ENCODE measurements around the gene TMEM97. TPM values are rescaled to one million over a fixed set of nuclear protein-coding genes. Genes with fewer than 3 reads are reported as not detected.
A peak's percentile ranks its signal among the peaks of the same experiment; 100 is the strongest.
"Not testable (repeated sequence)": the region's sequence is repeated elsewhere in the genome, so short reads cannot be mapped to it uniquely, and the experiment has no call there.

The TMEM97 gene
- total RNA-seq, 2 donors from 2014 or later: 72.1 to 80.7 TPM

GRCh38 chr17:28290703-28291102 lies 28.3 kb upstream of the TMEM97 start:
- 79 to 92% methylated on average over 1 to 2 of the region's 2 CpGs for WGBS, 2 experiments (ENCODE audit: insufficient coverage in 1 of 2, insufficient read length in 1 of 2)
- Mint-ChIP-seq H3K27ac (no peak overlapping the region), H3K27me3 (ENCODE audit: insufficient read depth) (peaks cover 4% of the 10 kb centered on the region)

GRCh38 chr17:28291780-28292330 lies 27.1 kb upstream of the TMEM97 start:
- Histone ChIP-seq H3K4me1 (ENCODE audit: control insufficient read depth, insufficient read depth, low read length) (no peaks in the 10 kb centered on the region), H3K9me3 (ENCODE audit: control insufficient read depth, low read length) (no peaks in the 10 kb centered on the region), H3K36me3 (ENCODE audit: control insufficient read depth, insufficient read depth, low read length) (no peaks in the 10 kb centered on the region), H3K4me3 (ENCODE audit: low read length) (no peak overlapping the region), H3K27ac (ENCODE audit: low read depth, low read length) (no peak overlapping the region), H3K27me3 (ENCODE audit: control insufficient read depth, insufficient read depth, low read length, poor library complexity, severe bottlenecking) (no peaks in the 10 kb centered on the region), H3K9ac (ENCODE audit: extremely low read depth, low read length, poor library complexity, severe bottlenecking) (no peak overlapping the region)
- H3K9me3 Mint-ChIP-seq: no peaks in the 10 kb centered on the region
- TF ChIP-seq CTCF (conservative IDR thresholded peaks at IDR 0.05): no peak
- WGBS, 2 experiments (ENCODE audit: insufficient coverage in 1 of 2, insufficient read length in 1 of 2): 100% methylated on average over 1 of the region's 1 CpG; no CpG with 5 or more reads in 1 of the 2 experiments
- no peak for DNase-seq
- H3K36me3 Mint-ChIP-seq (ENCODE audit: low read depth): no peaks in the 10 kb centered on the region
- no peak overlapping the region for H3K4me3 Mint-ChIP-seq
- no peaks in the 10 kb centered on the region for H3K4me1 Mint-ChIP-seq
- no peak overlapping the region for H3K27ac Mint-ChIP-seq
- H3K27me3 Mint-ChIP-seq (ENCODE audit: insufficient read depth): peaks cover 4% of the 10 kb centered on the region

More at GRCh38 chr17:28290703-28291102, 28.3 kb upstream of the TMEM97 start:
- Histone ChIP-seq H3K4me1 (ENCODE audit: control insufficient read depth, insufficient read depth, low read length) (no peaks in the 10 kb centered on the region), H3K27me3 (ENCODE audit: control insufficient read depth, insufficient read depth, low read length, poor library complexity, severe bottlenecking) (no peaks in the 10 kb centered on the region), H3K36me3 (ENCODE audit: control insufficient read depth, insufficient read depth, low read length) (no peaks in the 10 kb centered on the region), H3K9me3 (ENCODE audit: control insufficient read depth, low read length) (no peaks in the 10 kb centered on the region), H3K9ac (ENCODE audit: extremely low read depth, low read length, poor library complexity, severe bottlenecking) (no peak overlapping the region), H3K27ac (ENCODE audit: low read depth, low read length) (no peak overlapping the region), H3K4me3 (ENCODE audit: low read length) (no peak overlapping the region)
- Mint-ChIP-seq H3K4me3 (no peak overlapping the region), H3K4me1 (no peaks in the 10 kb centered on the region), H3K36me3 (ENCODE audit: low read depth) (no peaks in the 10 kb centered on the region), H3K9me3 (no peaks in the 10 kb centered on the region)
- TF ChIP-seq CTCF (conservative IDR thresholded peaks at IDR 0.05): no peak
- no peak for DNase-seq

- H3K9me3 ChIP-seq (ENCODE audit: control insufficient read depth, low read length); H3K4me3 Mint-ChIP-seq; H3K27ac Mint-ChIP-seq; H3K36me3 ChIP-seq (ENCODE audit: control insufficient read depth, insufficient read depth, low read length); H3K4me1 Mint-ChIP-seq; H3K4me3 ChIP-seq (ENCODE audit: low read length); H3K9me3 Mint-ChIP-seq; H3K27me3 ChIP-seq (ENCODE audit: control insufficient read depth, insufficient read depth, low read length, poor library complexity, severe bottlenecking); H3K4me1 ChIP-seq (ENCODE audit: control insufficient read depth, insufficient read depth, low read length); DNase-seq; H3K9ac ChIP-seq (ENCODE audit: extremely low read depth, low read length, poor library complexity, severe bottlenecking); H3K36me3 Mint-ChIP-seq (ENCODE audit: low read depth); H3K27me3 Mint-ChIP-seq (ENCODE audit: insufficient read depth); H3K27ac ChIP-seq (ENCODE audit: low read depth, low read length): not testable (repeated sequence)
- TF ChIP-seq CTCF (conservative IDR thresholded peaks at IDR 0.05): peak; percentile 14
- WGBS, 2 experiments (ENCODE audit: insufficient coverage in 1 of 2, insufficient read length in 1 of 2): 69 to 92% methylated on average over 4 to 12 of the region's 12 CpGs
These were observed 26.1 kb upstream of the TMEM97 start for GRCh38 chr17:28292878-28293277.
